KG1 (cell line): ENCODE data around the gene C1RL.
"Not testable (repeated sequence)": the region's sequence is repeated elsewhere in the genome, so short reads cannot be mapped to it uniquely, and the experiment has no call there.

Experiments used
- DNase-seq: peaks from one replicate; lab custom pipeline; 2025; lab: John Stamatoyannopoulos, UW

C1RL gene

GRCh38 chr12:7114008-7114407 is 5.0 kb upstream of the C1RL start:
- no peak for DNase-seq

- DNase-seq = peak; percentile 12
Measured at GRCh38 chr12:7113389-7113871, 4.4 kb upstream of the C1RL start.

- no peak for DNase-seq
Measured at GRCh38 chr12:7112041-7112440, 3.0 kb upstream of the C1RL start.

GRCh38 chr12:7110661-7111060 is 1.6 kb upstream of the C1RL start:
- DNase-seq = no peak

GRCh38 chr12:7109572-7109920 is 532 bp upstream of the C1RL start:
- no peak for DNase-seq

GRCh38 chr12:7108003-7108795 is 815 bp downstream of the C1RL start:
- peak; percentile 76 for DNase-seq

- DNase-seq = no peak
Measured at GRCh38 chr12:7107636-7108002, 1.4 kb downstream of the C1RL start.

- DNase-seq = not testable (repeated sequence)
Measured at GRCh38 chr12:7107181-7107580, 1.8 kb downstream of the C1RL start.

- DNase-seq = no peak
Measured at GRCh38 chr12:7106082-7106481, 2.9 kb downstream of the C1RL start.

- DNase-seq = no peak
Measured at GRCh38 chr12:7103837-7104584, 5.0 kb downstream of the C1RL start.

GRCh38 chr12:7102582-7102981 is 6.4 kb downstream of the C1RL start:
- no peak for DNase-seq

- DNase-seq = no peak
Measured at GRCh38 chr12:7101694-7102131, 7.3 kb downstream of the C1RL start.

GRCh38 chr12:7101047-7101693 is 7.8 kb downstream of the C1RL start:
- DNase-seq = no peak

- no peak for DNase-seq
Measured at GRCh38 chr12:7100239-7100638, 8.8 kb downstream of the C1RL start.

GRCh38 chr12:7099290-7099996 is 9.6 kb downstream of the C1RL start:
- DNase-seq = no peak

GRCh38 chr12:7096979-7097378 is 12.0 kb downstream of the C1RL start:
- DNase-seq = no peak

GRCh38 chr12:7096006-7096932 is 12.7 kb downstream of the C1RL start:
- DNase-seq = no peak

- DNase-seq = no peak
Measured at GRCh38 chr12:7093892-7094291, 15.1 kb downstream of the C1RL start.

- no peak for DNase-seq
Measured at GRCh38 chr12:7093486-7093885, 15.5 kb downstream of the C1RL start.

GRCh38 chr12:7092986-7093460 is 16.0 kb downstream of the C1RL start:
- no peak for DNase-seq
